Activated naive CD4-positive, alpha-beta T cell (primary cell): ENCODE results near the gene FAN1.

Experiments used
- DNase-seq, 4 experiments: peaks; one replicate each; lab custom pipeline; 2025; lab: John Stamatoyannopoulos, UW

Gene FAN1

GRCh38 chr15:30958219-30958618, 54.5 kb downstream of the FAN1 start:
- DNase-seq, result no peak

DNA sequence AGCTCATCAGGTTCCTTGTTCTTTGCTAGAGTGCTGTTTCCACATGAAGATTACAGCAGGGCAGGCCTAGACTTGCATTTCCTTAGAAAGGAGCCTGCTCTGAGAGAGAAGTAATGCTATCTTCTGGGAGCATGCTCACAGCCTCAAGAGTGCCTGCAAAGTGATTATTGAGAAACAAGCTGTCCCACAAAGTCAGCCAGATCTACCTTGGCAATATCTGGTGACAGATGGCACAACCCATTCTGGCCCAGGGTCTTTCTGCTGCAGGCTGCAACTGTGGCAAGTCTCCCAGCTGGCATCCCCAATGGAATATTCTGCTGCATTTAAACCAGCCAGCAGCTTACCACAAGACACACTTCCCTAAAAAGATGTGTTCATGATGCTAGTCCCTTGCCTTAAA, 58.4 kb downstream of the FAN1 start:
- DNase-seq, result no peak

DNA sequence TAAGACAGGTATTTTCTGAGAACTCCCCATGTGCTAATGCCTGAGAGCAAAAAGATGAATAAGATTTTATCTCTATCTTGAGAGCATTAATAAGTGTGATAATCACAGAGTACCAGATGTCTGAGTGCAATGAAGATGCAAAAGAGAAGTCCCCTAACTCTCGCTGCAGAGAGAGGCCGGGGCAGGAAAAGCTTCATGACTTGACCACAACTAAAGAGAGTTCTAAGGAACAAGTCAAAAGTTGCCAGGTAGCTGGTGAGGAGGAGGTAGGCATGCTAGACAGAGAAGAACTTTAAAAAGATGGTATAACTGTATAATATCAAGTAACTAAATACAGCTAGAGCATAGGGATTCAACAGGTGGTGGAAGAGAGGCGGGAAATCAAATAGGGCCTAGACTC, 58.9 kb downstream of the FAN1 start:
- no peak for DNase-seq

GRCh38 chr15:30963681-30964080, 60.0 kb downstream of the FAN1 start:
- DNase-seq, result no peak

- DNase-seq, result no peak
Observed at GRCh38 chr15:30969724-30970123, 66.0 kb downstream of the FAN1 start.

GRCh38 chr15:30973379-30973778, 69.7 kb downstream of the FAN1 start:
- no peak for DNase-seq

DNA sequence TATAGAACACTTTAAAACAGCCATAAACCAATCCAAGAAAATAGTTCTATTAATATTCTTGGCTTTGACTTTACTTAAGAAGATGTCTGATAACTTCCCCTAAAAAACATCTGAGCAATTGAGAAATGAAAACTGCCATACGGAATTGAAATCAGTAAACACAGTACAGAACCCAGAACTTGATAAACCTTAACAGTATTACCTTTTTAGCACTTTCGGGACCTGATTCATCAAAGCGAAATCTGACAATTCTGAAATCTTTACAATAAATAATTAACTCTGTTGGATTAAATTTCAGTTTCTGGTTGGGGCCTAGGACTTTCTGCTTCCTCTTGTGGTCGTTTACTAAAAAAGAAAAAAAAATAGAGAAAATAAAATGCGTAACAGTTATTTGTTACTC, 70.4 kb downstream of the FAN1 start:
- DNase-seq, result no peak

DNA sequence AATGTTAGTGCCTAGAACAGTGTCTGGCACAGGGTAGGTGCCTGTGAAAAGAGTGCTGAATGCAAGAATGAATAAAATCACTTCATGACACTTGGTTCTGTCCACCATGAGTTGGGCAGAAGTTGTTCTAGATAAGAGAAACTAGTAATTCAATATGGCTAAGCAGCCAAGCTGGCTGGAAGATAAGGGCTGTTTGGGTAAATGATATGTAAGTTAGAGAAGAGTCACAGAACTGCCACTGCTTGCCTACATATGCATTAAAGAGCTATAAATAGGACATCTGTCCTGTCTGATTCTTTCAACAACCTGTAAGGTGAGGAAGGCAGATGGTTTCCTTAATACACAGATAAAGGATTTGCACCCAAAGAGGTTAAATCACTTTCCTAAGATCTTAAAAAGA, 74.6 kb downstream of the FAN1 start:
- no peak for DNase-seq

- no peak for DNase-seq
Observed at GRCh38 chr15:30979457-30979856, 75.7 kb downstream of the FAN1 start.

GRCh38 chr15:30984118-30984517, 80.4 kb downstream of the FAN1 start:
- DNase-seq, result no peak

DNA sequence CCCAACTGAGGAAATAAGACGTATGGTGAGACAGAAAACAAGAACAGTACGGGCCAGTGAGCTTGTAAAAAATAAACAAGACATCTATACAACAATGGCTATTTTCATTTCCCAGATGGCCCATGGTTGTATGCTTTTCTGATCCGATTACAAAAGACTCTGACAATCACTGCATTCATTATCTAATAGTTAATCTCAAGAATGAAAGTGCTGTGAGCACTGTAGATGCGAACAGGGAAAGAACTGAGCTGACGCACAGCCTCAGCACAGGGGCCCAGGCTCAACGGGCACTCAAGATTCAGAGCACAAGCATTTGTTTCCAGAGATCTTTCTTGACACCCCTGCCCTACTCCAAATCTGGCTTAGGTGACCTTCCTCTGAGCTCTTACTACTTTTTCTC, 80.8 kb downstream of the FAN1 start:
- no peak for DNase-seq

GRCh38 chr15:30985081-30985531, 81.4 kb downstream of the FAN1 start:
- DNase-seq, result no peak

DNA sequence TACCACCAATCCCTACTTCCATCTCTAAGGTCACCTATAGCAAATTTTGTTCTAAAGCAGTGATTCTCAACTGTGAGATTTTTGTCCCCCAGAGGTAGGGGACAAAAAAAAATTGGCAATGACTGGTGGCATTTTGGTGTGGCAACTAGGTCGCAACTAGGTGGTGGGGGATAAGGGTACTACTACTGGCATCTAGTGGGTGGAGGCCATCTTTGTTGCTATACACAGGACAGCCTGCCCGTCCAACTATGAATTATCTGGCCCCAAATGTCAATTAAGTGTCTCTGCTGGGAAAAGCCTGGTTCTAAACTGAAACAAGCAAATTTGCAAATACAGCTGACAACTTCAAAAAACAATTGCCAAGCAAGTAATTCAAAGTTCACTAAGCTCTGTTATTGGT, 86.3 kb downstream of the FAN1 start:
- DNase-seq, result no peak

DNA sequence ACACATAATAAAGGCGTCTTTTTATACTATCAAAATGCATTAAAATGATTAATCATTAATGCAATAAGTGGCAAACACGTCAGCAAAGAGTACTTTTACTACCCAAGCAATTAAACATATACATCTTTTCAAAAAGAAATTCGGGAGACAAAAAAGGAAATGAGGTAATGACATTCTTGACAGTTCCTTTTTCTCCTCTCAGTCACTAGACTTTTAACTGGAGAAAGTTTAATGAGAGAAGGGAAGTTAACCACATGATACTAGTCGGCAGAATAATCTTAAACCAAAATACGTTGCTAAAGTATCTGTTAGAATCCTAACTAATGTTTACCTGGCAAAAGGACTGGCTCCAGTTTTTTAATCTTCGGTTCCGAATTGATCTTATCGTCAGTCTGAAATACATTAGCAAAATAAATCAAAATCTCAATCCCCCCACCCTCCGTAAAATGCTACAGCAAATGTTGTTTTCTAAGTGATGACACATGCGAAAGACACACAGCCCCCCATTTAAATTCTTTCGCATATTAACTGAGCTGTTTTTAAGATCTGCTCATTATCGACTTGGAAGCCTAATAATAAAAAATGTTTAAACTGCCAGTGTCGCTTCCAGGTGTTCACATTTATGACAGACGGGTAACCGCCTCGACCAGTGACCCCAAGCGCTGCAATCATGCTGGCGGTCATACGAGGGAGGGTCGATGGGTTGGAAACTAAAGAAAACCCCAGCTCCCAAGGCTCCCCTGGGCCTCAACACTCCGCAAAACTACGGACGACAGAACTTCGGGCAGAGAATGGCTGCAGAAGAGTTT, 86.9 kb downstream of the FAN1 start:
- DNase-seq, result no peak

DNA sequence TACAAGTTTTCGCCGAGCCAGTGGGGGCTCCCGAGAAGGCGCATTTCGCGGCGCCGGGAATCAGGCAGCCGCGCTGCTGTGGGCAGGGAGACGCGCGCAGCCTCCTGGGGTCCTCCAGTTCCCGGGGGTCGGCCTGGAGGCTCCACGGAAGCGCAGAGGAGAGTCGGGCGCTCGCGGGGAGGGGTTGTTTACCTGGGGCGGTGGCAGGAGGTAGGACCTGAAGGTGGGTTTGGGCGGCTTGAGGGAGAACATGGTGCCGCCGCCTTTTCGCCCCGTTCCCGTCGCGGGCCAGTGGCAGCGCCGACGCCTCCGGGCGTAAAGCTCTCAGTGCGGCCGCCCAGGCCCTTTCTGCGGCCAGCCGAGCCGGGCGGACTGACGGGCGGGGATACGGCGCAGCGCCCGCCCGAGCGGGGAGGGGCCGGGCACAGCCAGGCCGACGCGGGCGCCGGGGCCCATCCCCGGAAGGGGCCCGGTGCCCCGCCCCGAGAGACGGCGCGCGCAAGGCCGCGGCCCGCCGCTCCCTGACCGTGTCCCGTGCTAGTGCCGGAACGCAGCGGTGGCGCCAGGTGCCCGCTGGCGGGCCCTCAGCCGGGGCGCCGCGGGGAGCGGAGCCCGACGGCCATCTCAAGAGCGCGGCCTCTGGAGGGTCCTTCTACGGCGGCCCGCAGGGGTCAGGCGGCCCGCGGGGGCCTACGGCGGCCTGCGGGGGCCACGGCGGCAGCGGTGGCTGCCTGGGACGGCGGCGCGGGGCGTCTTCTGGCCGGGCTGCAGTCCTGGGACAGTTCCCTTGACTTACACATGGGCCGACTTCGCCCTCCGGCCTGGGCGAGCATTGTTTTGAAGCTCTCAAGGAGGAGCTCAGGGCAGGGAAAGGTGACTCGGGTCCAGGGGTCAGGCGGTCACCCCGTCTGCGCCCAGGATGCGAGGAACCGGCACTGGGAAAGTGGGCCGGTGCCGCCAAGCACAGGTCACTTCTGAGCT, 87.8 kb downstream of the FAN1 start, which contains the start of gene MTMR10:
TSS of gene MTMR10 (minus strand) at position 374 of the 981 bp plus-strand sequence. CDS start at position 252, 122 bp downstream.
- DNase-seq, result peak; percentile 33 to 69 (median 42)

DNA sequence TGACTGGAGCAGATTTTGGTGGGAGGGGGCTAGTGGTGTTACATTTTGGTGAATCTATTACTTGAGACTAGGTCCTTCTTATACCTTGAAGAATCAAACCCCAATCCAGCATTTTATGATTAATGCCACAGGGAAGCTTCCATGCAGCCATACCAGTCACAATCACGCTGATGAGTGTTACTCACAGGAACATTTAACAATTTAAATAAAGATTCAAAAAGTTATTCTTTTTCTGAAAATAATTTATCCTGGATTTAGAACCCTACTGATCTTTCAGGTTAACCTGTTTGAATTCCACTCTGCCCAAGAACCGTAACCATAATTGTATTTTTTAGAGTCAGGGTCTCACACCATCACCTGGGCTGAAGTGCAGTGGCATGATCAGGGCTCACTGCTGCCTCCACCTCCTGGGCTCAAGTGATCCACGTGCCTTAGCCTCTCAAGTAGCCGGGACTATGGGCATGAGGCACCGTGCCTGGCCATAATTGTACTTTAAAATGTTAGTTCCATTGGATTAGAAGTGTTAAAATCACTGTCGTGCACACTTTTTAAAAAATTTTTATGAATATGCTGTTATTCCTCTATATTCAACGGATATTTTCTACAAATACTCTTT, 88.6 kb downstream of the FAN1 start:
- no peak for DNase-seq
